HG02759 (cell line): ENCODE results near the gene CSN1S1.

ENCODE experiments used
- ATAC-seq: cut with Tn5 transposase; IDR thresholded peaks from one replicate; pipeline ENCODE4 v1.9.1; 2021; ENCODE audit warnings: mild to moderate bottlenecking, moderate library complexity; ENCODE audit not compliant: unreplicated experiment

CSN1S1 gene

GRCh38 chr4:69986663-69987062 lies 55.8 kb downstream of the CSN1S1 start:
- ATAC-seq: no peak

- no peak for ATAC-seq
These were observed 60.1 kb downstream of the CSN1S1 start for GRCh38 chr4:69991016-69991415.

GRCh38 chr4:69994782-69995181 lies 63.9 kb downstream of the CSN1S1 start:
- no peak for ATAC-seq

- no peak for ATAC-seq
These were observed 64.7 kb downstream of the CSN1S1 start, which contains the start of gene STATH for GRCh38 chr4:69995526-69996016. STATH (plus strand) TSS chr4:69995966; CDS start chr4:69998438, 2,472 bp downstream.
